ENCODE data around the gene SELENOK.

Gene SELENOK

DNA sequence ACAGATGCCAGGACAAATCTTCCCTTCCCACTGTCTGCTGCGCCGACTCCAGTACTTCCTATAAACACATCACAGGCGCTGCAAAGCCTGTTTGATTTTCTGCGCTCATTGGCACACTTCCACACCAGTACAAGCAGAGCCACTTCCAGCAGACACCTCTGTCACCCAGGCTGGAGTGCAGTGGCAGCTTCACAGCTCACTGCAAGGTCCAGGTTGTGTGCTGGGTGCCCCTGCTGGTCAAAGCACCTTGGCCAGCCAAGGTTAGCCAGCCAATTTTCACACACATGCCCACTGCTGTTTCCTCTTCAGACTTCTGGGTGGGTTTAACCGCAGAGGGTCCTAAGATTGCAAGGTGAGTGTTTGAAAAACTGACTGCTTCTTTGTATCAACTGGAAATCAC, 50.4 kb downstream of the SELENOK start:
- DNase-seq: no peak

- no peak for DNase-seq
These were observed 54.3 kb downstream of the SELENOK start for GRCh38 chr3:53837331-53837730.

DNA sequence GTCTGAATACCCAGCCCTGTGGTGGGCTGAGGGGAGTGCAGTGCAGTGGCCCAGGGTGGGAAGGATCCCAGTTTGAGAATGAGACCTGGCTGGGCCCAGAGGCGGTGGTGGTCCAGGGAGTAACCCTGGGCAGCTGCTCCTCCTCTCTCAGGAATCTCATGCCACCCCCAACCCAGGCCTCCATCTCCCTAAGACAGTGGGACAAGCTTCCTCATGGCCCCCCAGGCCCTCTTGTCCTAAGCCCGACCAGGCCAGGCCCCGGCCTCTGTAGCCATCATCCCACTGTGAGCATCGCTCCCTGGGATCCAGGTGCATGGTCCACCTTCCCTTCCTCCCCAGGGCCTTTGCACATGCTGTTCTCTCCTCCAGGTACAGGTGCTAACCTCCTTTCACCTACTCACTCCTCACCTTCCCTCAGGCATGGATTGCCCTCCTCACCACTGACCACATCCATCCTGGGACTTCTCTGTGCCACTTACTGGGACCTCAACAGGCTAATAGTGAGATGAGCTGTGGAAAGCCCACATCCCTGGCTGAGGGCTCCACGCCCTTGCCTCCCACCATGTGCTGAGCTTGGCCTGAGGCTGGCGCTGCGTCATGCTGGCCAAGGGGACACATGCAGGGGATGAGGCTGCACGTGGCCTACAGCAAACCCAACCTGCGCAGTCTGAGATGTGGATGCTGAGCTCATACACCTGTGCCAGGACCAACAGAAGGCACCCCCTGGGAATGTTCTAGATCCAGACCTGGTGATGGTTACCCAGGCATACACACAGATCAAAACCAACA, 55.4 kb downstream of the SELENOK start:
- no peak for DNase-seq

- DNase-seq: no peak
These were observed 56.4 kb downstream of the SELENOK start for GRCh38 chr3:53835257-53835656.

DNA sequence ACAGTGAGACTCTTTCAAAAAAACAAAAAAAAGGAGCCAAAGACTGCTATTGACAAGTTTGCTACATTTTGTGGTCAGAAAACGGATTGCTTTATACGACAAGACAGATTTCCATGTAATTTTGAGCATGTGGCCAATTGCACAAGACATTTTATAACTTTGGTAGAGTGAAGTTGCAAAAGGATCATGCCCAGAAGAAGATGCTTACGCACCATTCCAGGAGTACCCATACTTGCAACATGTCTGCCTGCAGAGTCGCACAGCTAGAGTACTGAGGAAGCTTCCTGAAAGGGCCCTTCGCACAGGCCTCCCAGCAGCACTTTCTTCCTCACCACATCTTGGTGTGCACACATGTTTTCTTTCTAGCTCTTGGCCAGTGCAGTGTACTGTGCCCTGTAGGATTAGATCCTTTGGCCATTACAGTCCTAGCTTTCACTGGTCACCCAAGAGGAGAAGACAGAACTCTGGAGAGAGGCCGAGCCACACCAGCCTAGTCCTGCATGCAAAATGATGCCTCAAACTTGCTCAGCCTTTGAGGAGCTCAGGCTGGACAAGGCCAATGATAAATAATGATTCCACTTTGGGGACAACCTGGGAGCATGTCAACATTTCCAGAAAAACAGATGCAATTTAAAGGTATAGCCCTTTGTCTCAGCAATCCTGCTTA, 57.1 kb downstream of the SELENOK start:
- peak in 1 of 2 donors; percentile 11 for DNase-seq
